Fibroblast of skin of left biceps (primary cell): Measurements from ENCODE around the gene PTGIS.

Experiments used
- DNase-seq, 2 experiments: peaks; one replicate each; pipeline ENCODE4 v3.0.0-alpha.2; 2013; ENCODE audit warnings: low read depth in 2 of 2

PTGIS gene

GRCh38 chr20:49595811-49596561, 28.0 kb upstream of the PTGIS start:
- no peak for DNase-seq

- no peak for DNase-seq
These were observed 27.4 kb upstream of the PTGIS start for GRCh38 chr20:49595346-49595745.

- no peak for DNase-seq
These were observed 27.0 kb upstream of the PTGIS start for GRCh38 chr20:49594931-49595315.

GRCh38 chr20:49594143-49594930, 26.4 kb upstream of the PTGIS start:
- peak; percentile 63 to 69 for DNase-seq

GRCh38 chr20:49593466-49594142, 25.7 kb upstream of the PTGIS start:
- DNase-seq: no peak

GRCh38 chr20:49592120-49592519, 24.2 kb upstream of the PTGIS start:
- DNase-seq: no peak

- DNase-seq: no peak
These were observed 23.4 kb upstream of the PTGIS start for GRCh38 chr20:49591217-49591865.

- no peak for DNase-seq
These were observed 22.5 kb upstream of the PTGIS start for GRCh38 chr20:49590163-49591017.

- DNase-seq: no peak
These were observed 21.8 kb upstream of the PTGIS start for GRCh38 chr20:49589747-49590146.

- DNase-seq: peak; percentile 63 to 64
These were observed 19.2 kb upstream of the PTGIS start for GRCh38 chr20:49587111-49587570.

GRCh38 chr20:49585585-49586245, 17.8 kb upstream of the PTGIS start:
- DNase-seq: no peak

GRCh38 chr20:49584418-49585382, 16.8 kb upstream of the PTGIS start:
- no peak for DNase-seq

- DNase-seq: peak in 1 of 2 experiments; percentile 42
These were observed 15.9 kb upstream of the PTGIS start for GRCh38 chr20:49583669-49584417.

GRCh38 chr20:49583343-49583668, 15.4 kb upstream of the PTGIS start:
- DNase-seq: no peak

GRCh38 chr20:49582413-49583334, 14.7 kb upstream of the PTGIS start:
- no peak for DNase-seq

- DNase-seq: no peak
These were observed 13.5 kb upstream of the PTGIS start for GRCh38 chr20:49581482-49581881.

- no peak for DNase-seq
These were observed 12.9 kb upstream of the PTGIS start for GRCh38 chr20:49580813-49581174.
